Endothelial cell of umbilical vein (primary cell): Measurements from ENCODE around the gene CRYBA4. TPM values are rescaled to one million over a fixed set of nuclear protein-coding genes. Genes with fewer than 3 reads are reported as not detected.

ENCODE experiments used
- BruUV-seq: library from RNA; stranded (reverse); fragments of 400-500 nt; replicated peaks from 2 replicates; lab custom pipeline; 2021; lab: Mats Ljungman, UMichigan
- CTCF ChIA-PET: fragments of 300-600, 350-600 bp; sonication (Branson Sonifier 250); formaldehyde crosslinking; loops from one replicate; lab custom pipeline; 2021; ENCODE audit warnings: antibody characterized with exemption, inconsistent platforms; lab: Charles Lee
- POLR2A ChIA-PET: fragments of 300-600, 350-600 bp; sonication (Branson Sonifier 250); formaldehyde crosslinking; loops from one replicate; lab custom pipeline; 2021; ENCODE audit warnings: antibody characterized with exemption, inconsistent platforms; lab: Charles Lee
- DNase-seq: peaks from one replicate; pipeline ENCODE4 v3.0.0-alpha.2; 2011; ENCODE audit warnings: low read depth, low spot score
- FAIRE-seq: peaks from 2 replicates; lab custom pipeline; 2011; peaks lifted over from hg19 to GRCh38; lab: Jason Lieb, UNC
- H2AFZ ChIP-seq: 2 replicates; pipeline ENCODE4 v1.6.0; 2012; ENCODE audit warnings: low read depth, low read length, control low read depth, inconsistent platforms
- H3K27ac ChIP-seq: 2 replicates; pipeline ENCODE4 v1.5.1; 2011; ENCODE audit warnings: low read depth, mild to moderate bottlenecking, control low read depth, low read length, moderate library complexity; ENCODE audit not compliant: insufficient read depth
- H3K27me3 ChIP-seq, 2 experiments: 2 replicates each; pipeline versions ENCODE4 v1.6.0 to v1.6.1; 2011; ENCODE audit warnings: low read length in 2 of 2, mixed read lengths in 1 of 2; ENCODE audit not compliant: control insufficient read depth in 2 of 2, insufficient read depth in 2 of 2
- H3K36me3 ChIP-seq, 2 experiments: 2 replicates in 1 of 2; 3 replicates in 1 of 2; pipeline ENCODE4 v1.5.1; 2011; ENCODE audit warnings: low read length in 2 of 2, mild to moderate bottlenecking in 1 of 2, moderate library complexity in 1 of 2; ENCODE audit not compliant: control insufficient read depth in 2 of 2, insufficient read depth in 2 of 2; ENCODE audit errors: extremely low read depth in 1 of 2
- H3K4me1 ChIP-seq: 3 replicates; pipeline ENCODE4 v1.5.1; 2011; ENCODE audit warnings: mild to moderate bottlenecking, low read length; ENCODE audit not compliant: control insufficient read depth, insufficient read depth; ENCODE audit errors: extremely low read depth
- H3K4me2 ChIP-seq: 2 replicates; pipeline ENCODE4 v1.6.1; 2011; ENCODE audit warnings: low read length, control low read depth, mixed read lengths; ENCODE audit not compliant: insufficient read depth
- H3K4me3 ChIP-seq, 3 experiments: fragments of 200-600 bp in 1 of 3; sonication (generic), shearing (Covaris generic) in 1 of 3; replicated peaks in 1 of 3; 2 replicates each; pipeline ENCODE4 v1.5.1; 2011 to 2016; ENCODE audit warnings: control low read depth in 3 of 3, low read length in 3 of 3, mild to moderate bottlenecking in 2 of 3, inconsistent platforms in 1 of 3, low read depth in 1 of 3, moderate library complexity in 1 of 3; ENCODE audit not compliant: insufficient read depth in 1 of 3
- H3K79me2 ChIP-seq: 2 replicates; pipeline ENCODE4 v1.6.0; 2012; ENCODE audit warnings: low read length, inconsistent platforms; ENCODE audit not compliant: control insufficient read depth, insufficient read depth
- H3K9ac ChIP-seq: replicated peaks from 2 replicates; pipeline ENCODE3; 2011; ENCODE audit warnings: low read length, control low read depth; ENCODE audit not compliant: insufficient read depth; ENCODE audit errors: extremely low read depth
- H3K9me1 ChIP-seq: replicated peaks from 3 replicates; pipeline ENCODE4 v1.6.0; 2011; ENCODE audit warnings: mild to moderate bottlenecking, low read length; ENCODE audit not compliant: control insufficient read depth, insufficient read depth; ENCODE audit errors: extremely low read depth
- H3K9me3 ChIP-seq: replicated peaks from 2 replicates; pipeline ENCODE4 v1.5.1; 2012; ENCODE audit warnings: low read length, inconsistent platforms; ENCODE audit not compliant: control insufficient read depth, insufficient read depth
- H4K20me1 ChIP-seq: replicated peaks from 2 replicates; pipeline ENCODE3; 2011; ENCODE audit warnings: mild to moderate bottlenecking, low read length; ENCODE audit not compliant: control insufficient read depth, insufficient read depth; ENCODE audit errors: extremely low read depth
- EZH2 ChIP-seq: IDR thresholded peaks from 2 replicates; pipeline ENCODE4 v1.6.1; 2012; ENCODE audit warnings: borderline replicate concordance, low read depth, mild to moderate bottlenecking, moderate library complexity, low read length, inconsistent platforms; ENCODE audit not compliant: severe bottlenecking
- FOS ChIP-seq: IDR thresholded peaks from 2 replicates; pipeline ENCODE4 v1.6.1; 2011; ENCODE audit warnings: mild to moderate bottlenecking, low read length, moderate library complexity, borderline replicate concordance; ENCODE audit not compliant: insufficient read depth
- JUN ChIP-seq: IDR thresholded peaks from 2 replicates; pipeline ENCODE4 v1.6.1; 2011; ENCODE audit warnings: borderline replicate concordance, low read depth; ENCODE audit not compliant: insufficient read length, insufficient read depth
- MYC ChIP-seq: IDR thresholded peaks from one replicate; pipeline ENCODE4 v1.6.1; 2011; ENCODE audit warnings: mild to moderate bottlenecking, low read depth, low read length
- POLR2AphosphoS5 ChIP-seq: IDR thresholded peaks from 2 replicates; pipeline ENCODE4 v1.6.1; 2012; ENCODE audit warnings: low read depth, mild to moderate bottlenecking, control low read depth, low read length, moderate library complexity; ENCODE audit not compliant: insufficient read depth
- dilution Hi-C: fragments of 300-500 bp; cut with MboI; formaldehyde crosslinking; loops from one replicate; pipeline ENCODE4 v1.15.0; 2019; ENCODE audit warnings: low sequenced_read_pairs; ENCODE audit not compliant: extremely low pct_ligation_motif_present
- intact Hi-C: fragments of 100-400 bp; cut with micrococcal nuclease; formaldehyde crosslinking; loops from one replicate; pipeline ENCODE4 v1.10.0; 2022
- polyA plus RNA-seq, 4 experiments: library from polyadenylated mRNA; depleted of rRNA in 3 of 4; stranded (reverse) in 3 of 4; unstranded in 1 of 4; fragments of >200 nt; gene quantifications; 2 replicates each; pipeline versions ENCODE4 v1.2.1 to v1.2.3, GENCODE V29; 2011 to 2012; ENCODE audit warnings: missing spikeins in 1 of 4
- total RNA-seq: library from RNA; stranded (reverse); gene quantifications from 2 replicates; pipeline ENCODE4 v1.2.3, GENCODE V29; 2021
- TF ChIP-seq, protein P1 (sequence below), 2 donors: IDR thresholded peaks; 1 replicate in 1 of 2; 2 replicates in 1 of 2; pipeline ENCODE4 v1.5.1; 2011; ENCODE audit warnings: low read length in 2 of 2, mild to moderate bottlenecking in 2 of 2, moderate library complexity in 2 of 2, control low read depth in 1 of 2, inconsistent platforms in 1 of 2, low read depth in 1 of 2; ENCODE audit not compliant: insufficient read depth in 1 of 2; ENCODE audit errors: extremely low read depth in 1 of 2
- TF ChIP-seq, protein P2 (sequence below): IDR thresholded peaks from 2 replicates; pipeline ENCODE4 v1.6.1; 2011; ENCODE audit not compliant: insufficient read depth, insufficient read length

CRYBA4 gene
- total and polyA plus RNA-seq, 2 donors (not counting 3 experiments of a cell fraction or from before 2014, with no cell fraction given), result not detected

DNA sequence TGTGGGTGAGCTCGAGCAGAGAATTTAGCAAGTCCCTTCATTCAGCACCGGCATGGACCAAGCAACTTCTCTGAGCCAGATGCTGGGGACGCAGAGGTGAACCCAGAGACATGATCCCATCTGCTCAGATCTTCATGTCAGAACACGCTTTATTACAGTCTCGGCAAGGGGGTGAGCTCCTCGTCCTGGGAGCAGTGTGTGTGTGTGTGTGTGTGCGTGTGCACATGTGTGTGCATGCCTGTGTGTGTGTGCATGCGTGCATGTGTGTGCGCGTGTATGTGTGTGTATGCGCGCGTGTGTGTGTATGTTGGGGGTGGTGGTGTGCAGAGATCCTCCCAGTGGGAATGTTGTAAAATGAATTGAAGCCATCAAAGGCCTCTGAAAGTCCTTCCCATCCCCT is 45.4 kb downstream of the CRYBA4 start:
- Histone ChIP-seq H2AFZ (no peak overlapping the region), H3K4me1 (peaks cover 3% of the 10 kb centered on the region), H4K20me1 (no peaks in the 10 kb centered on the region), H3K9me3 (no peaks in the 10 kb centered on the region), H3K9me1 (no peaks in the 10 kb centered on the region), H3K79me2 (no peaks in the 10 kb centered on the region), H3K4me2 (no peak overlapping the region), H3K36me3 (no peaks in the 10 kb centered on the region), H3K27ac (no peak overlapping the region), H3K9ac (no peak overlapping the region), H3K4me3 (no peak overlapping the region), H3K27me3 (peaks cover 3 to 11% of the 10 kb centered on the region in 2 experiments)
- DNase-seq, result no peak
- FAIRE-seq, result no peak
- TF ChIP-seq FOS (no peak), EZH2 (no peak), JUN (no peak), MYC (no peak), POLR2AphosphoS5 (no peak)
- TF ChIP-seq, protein P1, sequence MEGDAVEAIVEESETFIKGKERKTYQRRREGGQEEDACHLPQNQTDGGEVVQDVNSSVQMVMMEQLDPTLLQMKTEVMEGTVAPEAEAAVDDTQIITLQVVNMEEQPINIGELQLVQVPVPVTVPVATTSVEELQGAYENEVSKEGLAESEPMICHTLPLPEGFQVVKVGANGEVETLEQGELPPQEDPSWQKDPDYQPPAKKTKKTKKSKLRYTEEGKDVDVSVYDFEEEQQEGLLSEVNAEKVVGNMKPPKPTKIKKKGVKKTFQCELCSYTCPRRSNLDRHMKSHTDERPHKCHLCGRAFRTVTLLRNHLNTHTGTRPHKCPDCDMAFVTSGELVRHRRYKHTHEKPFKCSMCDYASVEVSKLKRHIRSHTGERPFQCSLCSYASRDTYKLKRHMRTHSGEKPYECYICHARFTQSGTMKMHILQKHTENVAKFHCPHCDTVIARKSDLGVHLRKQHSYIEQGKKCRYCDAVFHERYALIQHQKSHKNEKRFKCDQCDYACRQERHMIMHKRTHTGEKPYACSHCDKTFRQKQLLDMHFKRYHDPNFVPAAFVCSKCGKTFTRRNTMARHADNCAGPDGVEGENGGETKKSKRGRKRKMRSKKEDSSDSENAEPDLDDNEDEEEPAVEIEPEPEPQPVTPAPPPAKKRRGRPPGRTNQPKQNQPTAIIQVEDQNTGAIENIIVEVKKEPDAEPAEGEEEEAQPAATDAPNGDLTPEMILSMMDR (IDR thresholded peaks at IDR 0.05; ENCODE audit: extremely low read depth in 1 of 2, insufficient read depth in 1 of 2, low read depth in 1 of 2, low read length in 2 of 2), result no peak
- TF ChIP-seq, protein P2, sequence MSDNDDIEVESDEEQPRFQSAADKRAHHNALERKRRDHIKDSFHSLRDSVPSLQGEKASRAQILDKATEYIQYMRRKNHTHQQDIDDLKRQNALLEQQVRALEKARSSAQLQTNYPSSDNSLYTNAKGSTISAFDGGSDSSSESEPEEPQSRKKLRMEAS, result no peak
- intact Hi-C loops (no loop called here), dilution Hi-C loops (no loop called here)
- CTCF ChIA-PET, result interaction anchor here (0.9 to 1.2 kb wide), 2 partner anchors 302 to 307 kb away, joined by 3 to 5 read pairs; no protein-coding TSS in a partner anchor
- POLR2A ChIA-PET, result no interaction called here
- BruUV-seq, result no TSS peak
